WTC11 (cell line): ENCODE data around the gene PRICKLE3. TPM values are rescaled to one million over a fixed set of nuclear protein-coding genes. Genes with fewer than 3 reads are reported as not detected.
A peak's percentile ranks its signal among the peaks of the same experiment; 100 is the strongest.

Source experiments
- ATAC-seq: fragments of 200-7000 bp; cut with Tn5 transposase; 2 replicates; pipeline ENCODE4 v1.10.0; 2021; ENCODE audit warnings: mild to moderate bottlenecking, moderate library complexity
- CTCF ChIA-PET: fragments of 300-600 bp; sonication (Branson Sonifier 250); formaldehyde crosslinking; loops from one replicate; lab custom pipeline; 2021; ENCODE audit warnings: antibody characterized with exemption; lab: Charles Lee
- POLR2A ChIA-PET: fragments of 350-600 bp; sonication (Branson Sonifier 250); formaldehyde crosslinking; loops from one replicate; lab custom pipeline; 2021; ENCODE audit warnings: antibody characterized with exemption; lab: Charles Lee
- DNase-seq: peaks from one replicate; pipeline ENCODE4 v3.0.0; 2021; ENCODE audit warnings: low spot score
- H3K27ac Mint-ChIP-seq: 2 replicates; pipeline ENCODE4 v1.8.0; 2021; ENCODE audit warnings: mixed read lengths
- H3K27me3 Mint-ChIP-seq: 2 replicates; pipeline ENCODE4 v1.8.0; 2021; ENCODE audit warnings: low read depth, mild to moderate bottlenecking, moderate library complexity, mixed read lengths
- H3K36me3 Mint-ChIP-seq: 2 replicates; pipeline ENCODE4 v1.8.0; 2021; ENCODE audit warnings: mixed read lengths
- H3K4me1 Mint-ChIP-seq: 2 replicates; pipeline ENCODE4 v1.8.0; 2022; ENCODE audit warnings: mixed read lengths
- H3K4me3 Mint-ChIP-seq: 2 replicates; pipeline ENCODE4 v1.8.0; 2021; ENCODE audit warnings: mild to moderate bottlenecking, moderate library complexity, mixed read lengths
- H3K9me3 Mint-ChIP-seq: 2 replicates; pipeline ENCODE4 v1.8.0; 2021; ENCODE audit warnings: mixed read lengths
- CDX4 ChIP-seq: fragments of 250-450 bp; sonication (Bioruptor Pico); IDR thresholded peaks from 2 replicates; pipeline ENCODE4 v1.9.0; 2021; ENCODE audit warnings: moderate library complexity, mild to moderate bottlenecking, inconsistent platforms, borderline replicate concordance
- FOXP1 ChIP-seq: sonication (generic); formaldehyde crosslinking; IDR thresholded peaks from 2 replicates; pipeline ENCODE4 v1.8.0; 2022; ENCODE audit warnings: missing genetic modification reagents, mild to moderate bottlenecking, moderate library complexity, borderline replicate concordance
- GABPB1 ChIP-seq: sonication (generic); formaldehyde crosslinking; IDR thresholded peaks from 2 replicates; pipeline ENCODE4 v1.8.1; 2023; ENCODE audit warnings: mild to moderate bottlenecking, missing genetic modification reagents
- HMGXB4 ChIP-seq: sonication (generic); formaldehyde crosslinking; IDR thresholded peaks from 2 replicates; pipeline ENCODE4 v1.8.1; 2023; ENCODE audit warnings: mild to moderate bottlenecking, moderate library complexity, missing genetic modification reagents
- KAT7 ChIP-seq: sonication (generic); formaldehyde crosslinking; IDR thresholded peaks from 2 replicates; pipeline ENCODE4 v1.8.1; 2023; ENCODE audit warnings: missing genetic modification reagents, mild to moderate bottlenecking, borderline replicate concordance
- MXD4 ChIP-seq: fragments of 250-450 bp; sonication (Bioruptor Pico); IDR thresholded peaks from 2 replicates; pipeline ENCODE4 v1.8.0; 2021; ENCODE audit warnings: mild to moderate bottlenecking, moderate library complexity, borderline replicate concordance
- NR2C2 ChIP-seq: sonication (generic); formaldehyde crosslinking; IDR thresholded peaks from 2 replicates; pipeline ENCODE4 v1.8.0; 2022; ENCODE audit warnings: mild to moderate bottlenecking, missing genetic modification reagents
- PRRX2 ChIP-seq: fragments of 250-450 bp; sonication (Bioruptor Pico); IDR thresholded peaks from 2 replicates; pipeline ENCODE4 v1.8.0; 2021; ENCODE audit warnings: mild to moderate bottlenecking
- RELA ChIP-seq: sonication (generic); formaldehyde crosslinking; IDR thresholded peaks from 2 replicates; pipeline ENCODE4 v1.8.1; 2022; ENCODE audit warnings: missing genetic modification reagents, mild to moderate bottlenecking, borderline replicate concordance
- STAT6 ChIP-seq: sonication (generic); formaldehyde crosslinking; conservative IDR thresholded peaks from 2 replicates; pipeline ENCODE4 v1.8.1; 2023; ENCODE audit warnings: mild to moderate bottlenecking, low read depth, missing genetic modification reagents, moderate library complexity
- TCF7 ChIP-seq: sonication (generic); formaldehyde crosslinking; IDR thresholded peaks from 2 replicates; pipeline ENCODE4 v1.8.0; 2022; ENCODE audit warnings: mild to moderate bottlenecking, low read depth, missing genetic modification reagents, moderate library complexity
- TEAD4 ChIP-seq: sonication (generic); formaldehyde crosslinking; IDR thresholded peaks from 2 replicates; pipeline ENCODE4 v1.8.0; 2022; ENCODE audit warnings: mild to moderate bottlenecking, missing genetic modification reagents
- USF2 ChIP-seq: sonication (generic); formaldehyde crosslinking; IDR thresholded peaks from 2 replicates; pipeline ENCODE4 v1.8.1; 2023; ENCODE audit warnings: mild to moderate bottlenecking, missing genetic modification reagents, moderate library complexity
- ZBTB21 ChIP-seq: sonication (generic); formaldehyde crosslinking; IDR thresholded peaks from 2 replicates; pipeline ENCODE4 v1.8.1; 2023; ENCODE audit warnings: mild to moderate bottlenecking, missing genetic modification reagents, borderline replicate concordance
- ZNF219 ChIP-seq: sonication (generic); formaldehyde crosslinking; IDR thresholded peaks from 2 replicates; pipeline ENCODE4 v1.8.0; 2023; ENCODE audit warnings: missing genetic modification reagents, mild to moderate bottlenecking, borderline replicate concordance
- ZSCAN18 ChIP-seq: fragments of 250-450 bp; sonication (Bioruptor Pico); IDR thresholded peaks from 2 replicates; pipeline ENCODE4 v2.1.2; 2022; ENCODE audit warnings: mild to moderate bottlenecking, moderate library complexity
- total RNA-seq: library from RNA; stranded (reverse); gene quantifications from 3 replicates; pipeline ENCODE4 v1.2.3, GENCODE V29; 2021
- TF ChIP-seq, protein P1 (sequence below): sonication (generic); formaldehyde crosslinking; IDR thresholded peaks from 2 replicates; pipeline ENCODE4 v1.8.0; 2022; ENCODE audit warnings: mild to moderate bottlenecking, missing genetic modification reagents
- TF ChIP-seq, protein P2 (sequence below): sonication (generic); formaldehyde crosslinking; IDR thresholded peaks from 2 replicates; pipeline ENCODE4 v1.8.0; 2022; ENCODE audit warnings: mild to moderate bottlenecking, missing genetic modification reagents

Gene PRICKLE3
- total RNA-seq, 1 experiment from 2014 or later = 14.6 TPM

DNA sequence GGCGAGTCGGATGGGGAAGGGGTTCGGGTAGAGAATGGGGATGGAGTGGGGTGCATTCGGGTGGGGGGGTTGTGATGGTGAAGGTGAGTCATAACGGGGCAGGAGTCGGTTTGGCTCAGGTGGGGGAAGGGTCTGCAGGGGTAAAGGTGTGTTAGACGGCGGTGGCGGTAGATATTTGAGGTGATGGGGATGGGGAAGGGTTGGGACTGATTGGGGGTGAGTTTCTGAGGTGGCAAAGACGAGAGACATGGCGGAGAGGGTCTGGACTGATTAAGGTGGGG lies 13.1 kb upstream of the PRICKLE3 start:
- TF ChIP-seq GABPB1 (no peak), ZNF219 (CRISPR knock-in tag) (no peak), HMGXB4 (CRISPR knock-in tag) (no peak), ZSCAN18 (no peak), CDX4 (CRISPR knock-in tag) (no peak), RELA (CRISPR knock-in tag) (no peak), TCF7 (CRISPR knock-in tag) (no peak), PRRX2 (CRISPR knock-in tag) (no peak), TEAD4 (no peak)
- Mint-ChIP-seq H3K27ac (no peak overlapping the region), H3K4me3 (peak overlapping the region; percentile 61), H3K4me1 (peaks cover 18% of the 10 kb centered on the region), H3K27me3 (no peaks in the 10 kb centered on the region; the same call in 1 of the 2 replicates), H3K9me3 (no peaks in the 10 kb centered on the region), H3K36me3 (no peaks in the 10 kb centered on the region)
- DNase-seq = no peak
- ChIA-PET CTCF (no interaction called here), POLR2A (no interaction called here)
- ATAC-seq = no peak

- peak; percentile 48 for TF ChIP-seq USF2
- TF ChIP-seq FOXP1 (CRISPR knock-in tag) = no peak
- TF ChIP-seq, protein P1, sequence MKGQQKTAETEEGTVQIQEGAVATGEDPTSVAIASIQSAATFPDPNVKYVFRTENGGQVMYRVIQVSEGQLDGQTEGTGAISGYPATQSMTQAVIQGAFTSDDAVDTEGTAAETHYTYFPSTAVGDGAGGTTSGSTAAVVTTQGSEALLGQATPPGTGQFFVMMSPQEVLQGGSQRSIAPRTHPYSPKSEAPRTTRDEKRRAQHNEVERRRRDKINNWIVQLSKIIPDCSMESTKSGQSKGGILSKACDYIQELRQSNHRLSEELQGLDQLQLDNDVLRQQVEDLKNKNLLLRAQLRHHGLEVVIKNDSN (CRISPR knock-in tag) = 0 out of 2 replicates have a peak, but pooled peaks have one; percentile 21
- TF ChIP-seq, protein P2, sequence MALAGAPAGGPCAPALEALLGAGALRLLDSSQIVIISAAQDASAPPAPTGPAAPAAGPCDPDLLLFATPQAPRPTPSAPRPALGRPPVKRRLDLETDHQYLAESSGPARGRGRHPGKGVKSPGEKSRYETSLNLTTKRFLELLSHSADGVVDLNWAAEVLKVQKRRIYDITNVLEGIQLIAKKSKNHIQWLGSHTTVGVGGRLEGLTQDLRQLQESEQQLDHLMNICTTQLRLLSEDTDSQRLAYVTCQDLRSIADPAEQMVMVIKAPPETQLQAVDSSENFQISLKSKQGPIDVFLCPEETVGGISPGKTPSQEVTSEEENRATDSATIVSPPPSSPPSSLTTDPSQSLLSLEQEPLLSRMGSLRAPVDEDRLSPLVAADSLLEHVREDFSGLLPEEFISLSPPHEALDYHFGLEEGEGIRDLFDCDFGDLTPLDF = no peak
- Mint-ChIP-seq H3K9me3 (no peaks in the 10 kb centered on the region), H3K27ac (no peak overlapping the region), H3K4me1 (peaks cover 22% of the 10 kb centered on the region), H3K4me3 (peak overlapping the region; percentile 61), H3K36me3 (no peaks in the 10 kb centered on the region), H3K27me3 (no peaks in the 10 kb centered on the region; the same call in 1 of the 2 replicates)
- CTCF ChIA-PET = no interaction called here
- POLR2A ChIA-PET = no interaction called here
- DNase-seq = no peak
- no peak for ATAC-seq
Measured at GRCh38 chrX:49198540-49199314, 12.6 kb upstream of the PRICKLE3 start.

GRCh38 chrX:49197543-49198087 lies 11.4 kb upstream of the PRICKLE3 start:
- ATAC-seq (no peak), DNase-seq (no peak)
- H3K9me3 Mint-ChIP-seq = no peaks in the 10 kb centered on the region
- POLR2A ChIA-PET = no interaction called here
- CTCF ChIA-PET = no interaction called here
- H3K27me3 Mint-ChIP-seq = no peaks in the 10 kb centered on the region; the same call in 1 of the 2 replicates
- no peaks in the 10 kb centered on the region for H3K36me3 Mint-ChIP-seq
- H3K4me3 Mint-ChIP-seq = no peak overlapping the region; the same call in 1 of the 2 replicates
- no peak overlapping the region for H3K27ac Mint-ChIP-seq
- H3K4me1 Mint-ChIP-seq = peaks cover 28% of the 10 kb centered on the region
- no peak for TF ChIP-seq KAT7 (CRISPR knock-in tag)
- no peak for TF ChIP-seq MXD4
- TF ChIP-seq STAT6 (CRISPR knock-in tag) = no peak
- TF ChIP-seq ZBTB21 = no peak
- TF ChIP-seq NR2C2 = no peak
